Posterior cingulate gyrus (tissue), 11 donors: ENCODE data around the gene TNRC6B.
"Not testable (repeated sequence)": the region's sequence is repeated elsewhere in the genome, so short reads cannot be mapped to it uniquely, and the experiment has no call there.

ENCODE experiments used
- DNase-seq, 10 donors: peaks; one replicate each; pipeline versions ENCODE4 v3.0.0 to v3.0.0-alpha.2; 2020 to 2021; ENCODE audit warnings: mixed read lengths in 3 of 10
- intact Hi-C: fragments of 100-400 bp; cut with DNase I; formaldehyde crosslinking; loops from one replicate; pipeline ENCODE4 v1.15.1; 2023

The TNRC6B gene

GRCh38 chr22:40271440-40271839, 93.7 kb downstream of the TNRC6B start:
- no peak for DNase-seq
- intact Hi-C loops = no loop called here

- peak in 1 of 10 donors; percentile 75 for DNase-seq
- intact Hi-C loops = no loop called here
Measured at GRCh38 chr22:40273319-40273718, 95.6 kb downstream of the TNRC6B start.

GRCh38 chr22:40276996-40277823, 99.5 kb downstream of the TNRC6B start:
- intact Hi-C loops = no loop called here
- no peak for DNase-seq

GRCh38 chr22:40279017-40279416, 101.3 kb downstream of the TNRC6B start:
- intact Hi-C loops = no loop called here
- DNase-seq = no peak

GRCh38 chr22:40281717-40282116, 104.0 kb downstream of the TNRC6B start:
- intact Hi-C loops = no loop called here
- no peak for DNase-seq

GRCh38 chr22:40285513-40285912, 107.8 kb downstream of the TNRC6B start:
- intact Hi-C loops = no loop called here
- no peak for DNase-seq

GRCh38 chr22:40289991-40290459, 112.3 kb downstream of the TNRC6B start:
- no peak for DNase-seq
- intact Hi-C loops = no loop called here

- intact Hi-C loops = no loop called here
- no peak for DNase-seq
Measured at GRCh38 chr22:40290516-40290915, 112.8 kb downstream of the TNRC6B start.

- DNase-seq = no peak
- intact Hi-C loops = no loop called here
Measured at GRCh38 chr22:40294696-40295095, 117.0 kb downstream of the TNRC6B start.

GRCh38 chr22:40300316-40300715, 122.6 kb downstream of the TNRC6B start:
- no peak for DNase-seq
- intact Hi-C loops = no loop called here

- intact Hi-C loops = no loop called here
- DNase-seq = peak in 5 of 10 donors; percentile 13 to 89 (median 44)
Measured at GRCh38 chr22:40300884-40301672, 123.4 kb downstream of the TNRC6B start.

GRCh38 chr22:40302149-40302548, 124.4 kb downstream of the TNRC6B start:
- no peak for DNase-seq
- intact Hi-C loops = no loop called here

- intact Hi-C loops = no loop called here
- no peak for DNase-seq
Measured at GRCh38 chr22:40305625-40306024, 127.9 kb downstream of the TNRC6B start.

- intact Hi-C loops = no loop called here
- DNase-seq = no peak
Measured at GRCh38 chr22:40308999-40309573, 131.4 kb downstream of the TNRC6B start.

- intact Hi-C loops = no loop called here
- DNase-seq = no peak
Measured at GRCh38 chr22:40309631-40310030, 131.9 kb downstream of the TNRC6B start.

- DNase-seq = no peak
- intact Hi-C loops = no loop called here
Measured at GRCh38 chr22:40310081-40310767, 132.5 kb downstream of the TNRC6B start.

- intact Hi-C loops = no loop called here
- no peak for DNase-seq
Measured at GRCh38 chr22:40310768-40311120, 133.0 kb downstream of the TNRC6B start.

GRCh38 chr22:40311646-40312045, 133.9 kb downstream of the TNRC6B start:
- intact Hi-C loops, DNase-seq: not testable (repeated sequence)

GRCh38 chr22:40312050-40312449, 134.3 kb downstream of the TNRC6B start:
- intact Hi-C loops = no loop called here
- DNase-seq = no peak

- intact Hi-C loops = no loop called here
- DNase-seq = no peak
Measured at GRCh38 chr22:40313007-40313406, 135.3 kb downstream of the TNRC6B start.

GRCh38 chr22:40314041-40314440, 136.3 kb downstream of the TNRC6B start:
- intact Hi-C loops = no loop called here
- no peak for DNase-seq
